SU-DHL-6 (cell line): ENCODE measurements around the gene FES.
"Not testable (repeated sequence)": the region's sequence is repeated elsewhere in the genome, so short reads cannot be mapped to it uniquely, and the experiment has no call there.

Experiments used
- H2AFZ ChIP-seq: fragments of 200-600 bp; sonication (generic); 2 replicates; pipeline ENCODE4 v1.6.1; 2014; ENCODE audit warnings: low read depth, mild to moderate bottlenecking, moderate library complexity, mixed read lengths, antibody characterized with exemption, low read length; ENCODE audit not compliant: severe bottlenecking
- H3F3A ChIP-seq: fragments of 200-600 bp; shearing (Covaris generic); 2 replicates; pipeline ENCODE4 v1.6.0; 2016; ENCODE audit warnings: antibody characterized with exemption, mild to moderate bottlenecking; ENCODE audit not compliant: insufficient read depth
- H3K27ac ChIP-seq: fragments of 200-600 bp; sonication (generic); 2 replicates; pipeline ENCODE4 v1.5.1; 2016; ENCODE audit warnings: low read depth, mild to moderate bottlenecking, low read length, moderate library complexity, mixed read lengths
- H3K27me3 ChIP-seq: fragments of 200-600 bp; sonication (generic), shearing (Covaris generic); 2 replicates; pipeline ENCODE4 v1.6.0; 2014; ENCODE audit warnings: mild to moderate bottlenecking, low read length
- H3K36me3 ChIP-seq: fragments of 200-600 bp; sonication (generic); 2 replicates; pipeline ENCODE4 v1.6.1; 2014; ENCODE audit warnings: mild to moderate bottlenecking, low read length, mixed read lengths
- H3K4me2 ChIP-seq: fragments of 300-600, 200-600 bp; shearing (Covaris generic), sonication (generic); 2 replicates; pipeline ENCODE4 v1.6.0; 2014; ENCODE audit warnings: low read length, low read depth, mild to moderate bottlenecking; ENCODE audit not compliant: poor library complexity, severe bottlenecking
- H3K4me3 ChIP-seq: fragments of 200-600 bp; sonication (generic); 2 replicates; pipeline ENCODE4 v1.5.1; 2014; ENCODE audit warnings: antibody characterized with exemption, low read length, mild to moderate bottlenecking, mixed read lengths; ENCODE audit not compliant: insufficient read depth, poor library complexity, severe bottlenecking
- H3K79me2 ChIP-seq: fragments of 200-600 bp; sonication (generic); 2 replicates; pipeline ENCODE4 v1.6.1; 2014; ENCODE audit warnings: mild to moderate bottlenecking, low read length, moderate library complexity; ENCODE audit not compliant: insufficient read depth
- H3K9ac ChIP-seq: fragments of 200-600 bp; sonication (generic); 2 replicates; pipeline ENCODE4 v1.7.0; 2014; ENCODE audit warnings: mild to moderate bottlenecking, low read length
- H3K9me2 ChIP-seq: fragments of 200-600 bp; sonication (generic); replicated peaks from 2 replicates; pipeline ENCODE4 v1.6.1; 2014; ENCODE audit warnings: low read length; ENCODE audit not compliant: insufficient read depth
- H3K9me3 ChIP-seq: fragments of 200-600 bp; sonication (generic); 2 replicates; pipeline ENCODE4 v1.6.1; 2014; ENCODE audit warnings: low read length, mixed read lengths; ENCODE audit not compliant: insufficient read depth
- H4K20me1 ChIP-seq: fragments of 200-600 bp; sonication (generic); 2 replicates; pipeline ENCODE4 v1.6.1; 2014; ENCODE audit warnings: low read depth, mild to moderate bottlenecking, antibody characterized with exemption, low read length, moderate library complexity, mixed read lengths
- EZH2phosphoT487 ChIP-seq: fragments of 200-600 bp; sonication (generic), shearing (Covaris generic); conservative IDR thresholded peaks from 2 replicates; pipeline ENCODE4 v1.6.1; 2018; ENCODE audit warnings: mild to moderate bottlenecking, antibody characterized with exemption, low read length, moderate library complexity, mixed read lengths
- TF ChIP-seq, protein P1 (sequence below): fragments of 200-600 bp; sonication (generic); IDR thresholded peaks from one replicate; pipeline ENCODE4 v1.5.1; 2017; ENCODE audit warnings: antibody characterized with exemption, mild to moderate bottlenecking, low read length, moderate library complexity; ENCODE audit not compliant: insufficient read depth, poor library complexity, severe bottlenecking

FES gene

GRCh38 chr15:90844696-90845095 is 39.6 kb upstream of the FES start:
- no peaks in the 10 kb centered on the region for H3F3A ChIP-seq
- H3K79me2 ChIP-seq, result no peaks in the 10 kb centered on the region
- H3K36me3 ChIP-seq, result no peaks in the 10 kb centered on the region
- no peaks in the 10 kb centered on the region for H3K9me2 ChIP-seq
- no peak overlapping the region for H3K4me2 ChIP-seq
- no peak overlapping the region for H3K4me3 ChIP-seq
- H3K9me3 ChIP-seq, result no peaks in the 10 kb centered on the region
- H3K27ac ChIP-seq, result no peak overlapping the region
- H4K20me1 ChIP-seq, result no peaks in the 10 kb centered on the region
- H3K9ac ChIP-seq, result no peak overlapping the region
- no peak overlapping the region for H2AFZ ChIP-seq
- H3K27me3 ChIP-seq, result no peaks in the 10 kb centered on the region
- TF ChIP-seq, protein P1, sequence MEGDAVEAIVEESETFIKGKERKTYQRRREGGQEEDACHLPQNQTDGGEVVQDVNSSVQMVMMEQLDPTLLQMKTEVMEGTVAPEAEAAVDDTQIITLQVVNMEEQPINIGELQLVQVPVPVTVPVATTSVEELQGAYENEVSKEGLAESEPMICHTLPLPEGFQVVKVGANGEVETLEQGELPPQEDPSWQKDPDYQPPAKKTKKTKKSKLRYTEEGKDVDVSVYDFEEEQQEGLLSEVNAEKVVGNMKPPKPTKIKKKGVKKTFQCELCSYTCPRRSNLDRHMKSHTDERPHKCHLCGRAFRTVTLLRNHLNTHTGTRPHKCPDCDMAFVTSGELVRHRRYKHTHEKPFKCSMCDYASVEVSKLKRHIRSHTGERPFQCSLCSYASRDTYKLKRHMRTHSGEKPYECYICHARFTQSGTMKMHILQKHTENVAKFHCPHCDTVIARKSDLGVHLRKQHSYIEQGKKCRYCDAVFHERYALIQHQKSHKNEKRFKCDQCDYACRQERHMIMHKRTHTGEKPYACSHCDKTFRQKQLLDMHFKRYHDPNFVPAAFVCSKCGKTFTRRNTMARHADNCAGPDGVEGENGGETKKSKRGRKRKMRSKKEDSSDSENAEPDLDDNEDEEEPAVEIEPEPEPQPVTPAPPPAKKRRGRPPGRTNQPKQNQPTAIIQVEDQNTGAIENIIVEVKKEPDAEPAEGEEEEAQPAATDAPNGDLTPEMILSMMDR, result no peak
- TF ChIP-seq EZH2phosphoT487, result no peak

DNA sequence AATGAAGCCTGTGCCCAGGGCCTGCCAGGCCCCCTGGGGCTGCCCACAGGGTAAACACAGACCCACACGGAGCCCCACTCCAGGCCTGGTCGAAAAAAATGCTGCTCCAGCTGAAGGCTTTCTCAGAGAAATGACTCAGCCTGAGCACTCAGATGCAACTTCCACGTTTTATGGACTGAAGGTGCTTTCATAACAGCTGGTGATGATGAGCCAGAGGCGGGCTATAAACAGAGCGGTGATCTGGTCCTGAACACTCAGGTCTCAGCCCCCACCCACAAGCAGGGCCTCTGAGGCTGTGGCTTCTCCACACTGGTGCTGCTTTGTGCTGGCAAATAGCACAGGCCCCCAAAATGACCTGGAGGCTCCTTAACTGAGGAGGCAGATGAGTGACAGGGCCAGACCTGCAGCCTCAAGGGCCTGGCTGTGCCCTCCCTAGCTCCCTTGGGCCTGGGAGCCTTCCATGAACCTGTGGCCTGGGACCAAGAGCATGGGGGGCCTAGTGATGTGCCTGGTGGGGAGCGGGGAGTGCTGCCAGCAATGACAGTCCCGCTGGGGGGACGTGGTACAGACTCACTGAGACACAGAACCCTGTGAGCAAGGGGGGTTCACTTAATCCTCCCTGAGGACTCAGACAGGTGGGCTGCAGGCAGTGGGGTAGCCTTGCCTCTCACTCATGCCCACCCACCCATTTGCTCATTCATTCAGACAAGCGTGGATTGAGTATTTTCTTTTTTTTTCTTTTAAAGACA is 38.9 kb upstream of the FES start:
- H3F3A ChIP-seq, result no peaks in the 10 kb centered on the region
- H3K27me3 ChIP-seq, result no peaks in the 10 kb centered on the region
- H4K20me1 ChIP-seq, result no peaks in the 10 kb centered on the region
- no peak overlapping the region for H3K4me2 ChIP-seq
- H3K9ac ChIP-seq, result no peak overlapping the region
- no peak overlapping the region for H3K27ac ChIP-seq
- H3K4me3 ChIP-seq, result no peak overlapping the region
- no peak for TF ChIP-seq EZH2phosphoT487
- TF ChIP-seq, protein P1, result no peak
- no peak overlapping the region for H2AFZ ChIP-seq
- no peaks in the 10 kb centered on the region for H3K9me2 ChIP-seq
- H3K79me2 ChIP-seq, result no peaks in the 10 kb centered on the region
- H3K36me3 ChIP-seq, result no peaks in the 10 kb centered on the region
- H3K9me3 ChIP-seq, result no peaks in the 10 kb centered on the region

DNA sequence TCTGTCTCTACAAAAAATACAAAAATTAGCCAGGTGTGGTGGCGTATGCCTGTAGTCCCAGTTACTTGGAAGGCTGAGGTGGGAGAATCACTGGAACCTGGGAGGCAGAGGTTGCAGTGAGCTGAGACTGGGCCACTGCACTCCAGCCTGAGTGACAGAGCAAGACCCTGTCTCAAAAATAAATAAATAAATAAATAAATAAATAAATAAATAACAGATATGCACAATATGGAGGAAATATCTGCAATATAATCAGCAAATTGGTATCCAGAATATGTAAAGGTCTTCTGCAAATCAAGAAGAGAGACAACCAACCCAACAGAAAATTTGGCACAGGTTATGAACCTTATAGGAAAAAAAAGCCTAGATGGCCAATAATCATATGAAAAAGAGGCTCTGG is 34.9 kb upstream of the FES start:
- H3K9me2 ChIP-seq, H3F3A ChIP-seq, H4K20me1 ChIP-seq, H3K27ac ChIP-seq, H3K79me2 ChIP-seq, H3K36me3 ChIP-seq, H3K4me3 ChIP-seq, H3K27me3 ChIP-seq, H3K4me2 ChIP-seq, H3K9ac ChIP-seq, H3K9me3 ChIP-seq, H2AFZ ChIP-seq: not testable (repeated sequence)

GRCh38 chr15:90851114-90851513 is 33.2 kb upstream of the FES start:
- TF ChIP-seq EZH2phosphoT487, result no peak
- TF ChIP-seq, protein P1, result no peak
- Histone ChIP-seq H3K4me2 (no peak overlapping the region), H2AFZ (no peak overlapping the region)

More at GRCh38 chr15:90851114-90851513, 33.2 kb upstream of the FES start:
- Histone ChIP-seq H3K36me3 (no peaks in the 10 kb centered on the region), H4K20me1 (no peaks in the 10 kb centered on the region), H3K9me3 (no peaks in the 10 kb centered on the region), H3K27me3 (no peaks in the 10 kb centered on the region), H3K79me2 (no peaks in the 10 kb centered on the region), H3K4me3 (no peak overlapping the region), H3F3A (no peaks in the 10 kb centered on the region), H3K27ac (no peak overlapping the region), H3K9me2 (no peaks in the 10 kb centered on the region), H3K9ac (no peak overlapping the region)
